Femur (tissue), 1 donor: ENCODE results near the gene AIF1L.
A peak's percentile ranks its signal among the peaks of the same experiment; 100 is the strongest.
"Not testable (repeated sequence)": the region's sequence is repeated elsewhere in the genome, so short reads cannot be mapped to it uniquely, and the experiment has no call there.

Experiments used
- DNase-seq: peaks from one replicate; pipeline ENCODE4 v3.0.0-alpha.2; 2017

The AIF1L gene

GRCh38 chr9:131125288-131126058 is 29.1 kb downstream of the AIF1L start, which contains the start of gene NUP214:
Gene NUP214, plus strand, starts transcription at chr9:131125586. Its CDS starts 119 bp downstream, at chr9:131125705.
- DNase-seq, result peak; percentile 99

- no peak for DNase-seq
These were observed 29.7 kb downstream of the AIF1L start for GRCh38 chr9:131126059-131126426.

- no peak for DNase-seq
These were observed 32.9 kb downstream of the AIF1L start for GRCh38 chr9:131129183-131129582.

GRCh38 chr9:131138676-131139075 is 42.3 kb downstream of the AIF1L start:
- DNase-seq, result no peak

- DNase-seq, result no peak
These were observed 43.8 kb downstream of the AIF1L start for GRCh38 chr9:131140112-131140511.

GRCh38 chr9:131140550-131140949 is 44.2 kb downstream of the AIF1L start:
- no peak for DNase-seq

GRCh38 chr9:131142160-131142559 is 45.8 kb downstream of the AIF1L start:
- no peak for DNase-seq

GRCh38 chr9:131144201-131144600 is 47.9 kb downstream of the AIF1L start:
- no peak for DNase-seq

GRCh38 chr9:131145245-131145644 is 48.9 kb downstream of the AIF1L start:
- no peak for DNase-seq

- no peak for DNase-seq
These were observed 49.9 kb downstream of the AIF1L start for GRCh38 chr9:131146186-131146585.

- no peak for DNase-seq
These were observed 51.9 kb downstream of the AIF1L start for GRCh38 chr9:131148276-131148675.

GRCh38 chr9:131148966-131149687 is 52.8 kb downstream of the AIF1L start:
- DNase-seq, result no peak

- DNase-seq, result no peak
These were observed 53.3 kb downstream of the AIF1L start for GRCh38 chr9:131149688-131150053.

- no peak for DNase-seq
These were observed 57.3 kb downstream of the AIF1L start for GRCh38 chr9:131153595-131153994.

GRCh38 chr9:131158673-131159072 is 62.3 kb downstream of the AIF1L start:
- not testable (repeated sequence) for DNase-seq

GRCh38 chr9:131160416-131161112 is 64.2 kb downstream of the AIF1L start:
- DNase-seq, result no peak

- DNase-seq, result no peak
These were observed 65.3 kb downstream of the AIF1L start for GRCh38 chr9:131161585-131161984.

- no peak for DNase-seq
These were observed 66.6 kb downstream of the AIF1L start for GRCh38 chr9:131162886-131163285.

GRCh38 chr9:131165523-131165922 is 69.2 kb downstream of the AIF1L start:
- no peak for DNase-seq

- no peak for DNase-seq
These were observed 70.9 kb downstream of the AIF1L start for GRCh38 chr9:131167146-131167692.

GRCh38 chr9:131167936-131168335 is 71.6 kb downstream of the AIF1L start:
- DNase-seq, result no peak

GRCh38 chr9:131169563-131170240 is 73.4 kb downstream of the AIF1L start:
- DNase-seq, result no peak
